ENCODE results near the gene BRME1. TPM values are rescaled to one million over a fixed set of nuclear protein-coding genes. Genes with fewer than 3 reads are reported as not detected.
"Not testable (repeated sequence)": the region's sequence is repeated elsewhere in the genome, so short reads cannot be mapped to it uniquely, and the experiment has no call there.

BRME1 gene
- polyA plus RNA-seq, 1 donor (not counting 4 experiments of a cell fraction or from before 2014, with no cell fraction given) = 0.22 TPM

DNA sequence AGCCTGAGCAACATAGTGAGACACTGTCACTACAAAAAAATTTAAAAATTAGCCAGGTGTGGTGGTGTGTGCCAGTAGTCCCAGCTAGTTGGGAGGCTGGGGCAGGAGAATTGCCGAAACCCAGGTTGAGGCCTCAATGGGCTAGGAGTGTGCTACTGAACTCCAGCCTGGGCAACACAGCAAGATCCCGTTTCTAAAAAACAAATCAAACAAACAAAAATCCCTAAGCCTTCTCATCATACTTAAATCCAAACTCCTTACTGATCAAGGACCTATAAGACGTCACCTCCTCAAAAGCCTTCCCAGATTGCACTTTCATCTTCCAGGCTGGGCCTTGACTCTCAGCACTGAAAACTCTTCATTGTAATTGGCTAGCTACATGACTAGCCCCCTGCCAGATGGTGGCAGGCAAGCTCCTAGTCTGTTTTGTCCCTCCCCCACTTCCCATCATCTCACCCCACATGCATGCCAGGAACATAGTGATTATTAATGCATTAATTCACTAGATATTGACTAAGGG is 46.5 kb downstream of the BRME1 start:
- Histone ChIP-seq H3K9me3 (ENCODE audit: control insufficient read depth, low read depth, low read length) (no peaks in the 10 kb centered on the region), H3K27me3 (ENCODE audit: control insufficient read depth, extremely low read depth, insufficient read depth, low read length) (peaks cover 5% of the 10 kb centered on the region), H3K9me1 (ENCODE audit: control insufficient read depth, extremely low read depth, insufficient read depth, low read length) (no peaks in the 10 kb centered on the region), H3K27ac (ENCODE audit: control insufficient read depth, insufficient read depth, low read length) (peak overlapping the region; percentile 71), H4K20me1 (ENCODE audit: control insufficient read depth, extremely low read depth, insufficient read depth, low read length) (no peaks in the 10 kb centered on the region), H3K4me1 (ENCODE audit: control insufficient read depth, extremely low read depth, insufficient read depth, low read length) (peaks cover 18% of the 10 kb centered on the region), H3K36me3 (ENCODE audit: control insufficient read depth in 2 of 2, extremely low read depth in 1 of 2, insufficient read depth in 2 of 2, low read length in 2 of 2) (no peaks in the 10 kb centered on the region), H2AFZ (ENCODE audit: control insufficient read depth, low read length) (no peak overlapping the region), H3K79me2 (ENCODE audit: control insufficient read depth, insufficient read depth, low read length) (no peaks in the 10 kb centered on the region), H3K9ac (ENCODE audit: control insufficient read depth, extremely low read depth, insufficient read depth, low read length) (no peak overlapping the region), H3K4me2 (ENCODE audit: control insufficient read depth, extremely low read depth, insufficient read depth, low read depth, low read length) (no peak overlapping the region), H3K4me3 (ENCODE audit: control insufficient read depth in 2 of 3, extremely low read depth in 1 of 3, insufficient read depth in 2 of 3, low read depth in 1 of 3, low read length in 3 of 3) (no peak overlapping the region)
- DNase-seq (ENCODE audit: low read depth, low spot score) (no peak), FAIRE-seq (no peak)
- TF ChIP-seq EZH2 (IDR thresholded peaks at IDR 0.05; ENCODE audit: low read length) = no peak
- TF ChIP-seq, protein P1, sequence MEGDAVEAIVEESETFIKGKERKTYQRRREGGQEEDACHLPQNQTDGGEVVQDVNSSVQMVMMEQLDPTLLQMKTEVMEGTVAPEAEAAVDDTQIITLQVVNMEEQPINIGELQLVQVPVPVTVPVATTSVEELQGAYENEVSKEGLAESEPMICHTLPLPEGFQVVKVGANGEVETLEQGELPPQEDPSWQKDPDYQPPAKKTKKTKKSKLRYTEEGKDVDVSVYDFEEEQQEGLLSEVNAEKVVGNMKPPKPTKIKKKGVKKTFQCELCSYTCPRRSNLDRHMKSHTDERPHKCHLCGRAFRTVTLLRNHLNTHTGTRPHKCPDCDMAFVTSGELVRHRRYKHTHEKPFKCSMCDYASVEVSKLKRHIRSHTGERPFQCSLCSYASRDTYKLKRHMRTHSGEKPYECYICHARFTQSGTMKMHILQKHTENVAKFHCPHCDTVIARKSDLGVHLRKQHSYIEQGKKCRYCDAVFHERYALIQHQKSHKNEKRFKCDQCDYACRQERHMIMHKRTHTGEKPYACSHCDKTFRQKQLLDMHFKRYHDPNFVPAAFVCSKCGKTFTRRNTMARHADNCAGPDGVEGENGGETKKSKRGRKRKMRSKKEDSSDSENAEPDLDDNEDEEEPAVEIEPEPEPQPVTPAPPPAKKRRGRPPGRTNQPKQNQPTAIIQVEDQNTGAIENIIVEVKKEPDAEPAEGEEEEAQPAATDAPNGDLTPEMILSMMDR (optimal IDR thresholded peaks at IDR 0.05 in 1 of 3, IDR thresholded peaks at IDR 0.05 in 1 of 3, conservative IDR thresholded peaks at IDR 0.05 in 1 of 3; ENCODE audit: extremely low read depth in 1 of 3, insufficient read depth in 2 of 3, low read length in 3 of 3) = peak in 1 of 3 experiments; percentile 36
- dilution Hi-C loops (cut with MboI; ENCODE audit: extremely low pct_ligation_motif_present, low sequenced_read_pairs) = no loop called here

DNA sequence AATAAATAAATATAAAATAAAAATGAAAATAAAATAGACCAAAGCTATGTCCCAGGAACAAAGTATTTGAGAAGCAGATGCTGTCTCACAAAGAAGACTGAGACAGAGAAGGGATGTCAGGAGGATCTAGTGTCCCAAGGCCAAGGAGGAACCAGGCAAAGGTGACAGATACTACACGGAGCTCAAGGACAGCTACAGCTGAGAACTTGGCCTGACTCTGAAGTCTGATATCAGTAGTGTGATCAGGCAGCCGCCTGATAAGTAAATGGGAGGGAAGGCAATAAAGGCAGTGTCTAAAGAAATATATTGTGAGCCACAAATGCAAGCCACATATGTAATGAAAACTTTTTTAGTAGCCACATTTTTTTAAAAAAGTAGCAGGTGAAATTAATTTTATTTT is 49.4 kb downstream of the BRME1 start:
- no peaks in the 10 kb centered on the region for H3K79me2 ChIP-seq (ENCODE audit: control insufficient read depth, insufficient read depth, low read length)
- H3K4me1 ChIP-seq (ENCODE audit: control insufficient read depth, extremely low read depth, insufficient read depth, low read length) = peaks cover 25% of the 10 kb centered on the region
- peak overlapping the region; percentile 13 for H3K9ac ChIP-seq (ENCODE audit: control insufficient read depth, extremely low read depth, insufficient read depth, low read length)
- no peak overlapping the region for H3K4me3 ChIP-seq (ENCODE audit: control insufficient read depth in 2 of 3, extremely low read depth in 1 of 3, insufficient read depth in 2 of 3, low read depth in 1 of 3, low read length in 3 of 3)
- no peaks in the 10 kb centered on the region for H3K9me3 ChIP-seq (ENCODE audit: control insufficient read depth, low read depth, low read length)
- H4K20me1 ChIP-seq (ENCODE audit: control insufficient read depth, extremely low read depth, insufficient read depth, low read length) = no peaks in the 10 kb centered on the region
- H3K4me2 ChIP-seq (ENCODE audit: control insufficient read depth, extremely low read depth, insufficient read depth, low read depth, low read length) = no peak overlapping the region
- peak overlapping the region; percentile 8 for H2AFZ ChIP-seq (ENCODE audit: control insufficient read depth, low read length)
- peak overlapping the region; percentile 40 for H3K27ac ChIP-seq (ENCODE audit: control insufficient read depth, insufficient read depth, low read length)
- H3K36me3 ChIP-seq (ENCODE audit: control insufficient read depth in 2 of 2, extremely low read depth in 1 of 2, insufficient read depth in 2 of 2, low read length in 2 of 2) = no peaks in the 10 kb centered on the region
- DNase-seq (ENCODE audit: low read depth, low spot score) = no peak
- FAIRE-seq = no peak
- dilution Hi-C loops (cut with MboI; ENCODE audit: extremely low pct_ligation_motif_present, low sequenced_read_pairs) = no loop called here
- no peaks in the 10 kb centered on the region for H3K27me3 ChIP-seq (ENCODE audit: control insufficient read depth, extremely low read depth, insufficient read depth, low read length)
- no peak for TF ChIP-seq EZH2 (IDR thresholded peaks at IDR 0.05; ENCODE audit: low read length)
- TF ChIP-seq, protein P1 (optimal IDR thresholded peaks at IDR 0.05 in 1 of 3, IDR thresholded peaks at IDR 0.05 in 1 of 3, conservative IDR thresholded peaks at IDR 0.05 in 1 of 3; ENCODE audit: extremely low read depth in 1 of 3, insufficient read depth in 2 of 3, low read length in 3 of 3) = no peak
- H3K9me1 ChIP-seq (ENCODE audit: control insufficient read depth, extremely low read depth, insufficient read depth, low read length) = no peaks in the 10 kb centered on the region

DNA sequence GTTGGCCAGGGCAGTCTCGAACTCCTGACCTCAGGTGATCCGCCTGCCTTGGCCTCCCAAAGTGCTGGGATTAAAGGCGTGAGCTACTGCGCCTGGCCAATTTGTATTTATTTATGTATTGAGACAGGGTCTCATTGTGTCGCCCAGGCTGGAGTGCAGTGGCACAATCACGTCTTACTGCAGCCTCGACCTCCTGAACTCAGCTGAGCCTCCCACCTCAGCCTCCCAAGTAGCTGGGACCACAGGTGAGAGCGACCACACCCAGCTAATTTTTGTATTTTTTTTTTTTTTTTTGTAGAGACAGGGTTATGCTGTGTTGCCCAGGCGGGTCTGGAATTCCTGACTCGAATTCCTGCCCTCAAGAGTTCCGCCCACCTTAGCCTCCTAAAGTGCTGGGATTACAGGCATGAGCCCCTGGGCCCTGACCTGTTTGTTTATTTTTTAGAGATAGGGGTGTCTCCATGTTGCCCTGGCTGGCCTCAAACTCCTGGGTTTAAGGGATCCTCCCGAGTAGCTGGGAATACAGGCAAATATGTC is 53.7 kb downstream of the BRME1 start:
- Histone ChIP-seq H3K4me2 (ENCODE audit: control insufficient read depth, extremely low read depth, insufficient read depth, low read depth, low read length) (peak overlapping the region; percentile 32), H3K4me1 (ENCODE audit: control insufficient read depth, extremely low read depth, insufficient read depth, low read length) (peaks cover 33% of the 10 kb centered on the region), H3K27ac (ENCODE audit: control insufficient read depth, insufficient read depth, low read length) (peak overlapping the region; percentile 99), H3K9ac (ENCODE audit: control insufficient read depth, extremely low read depth, insufficient read depth, low read length) (peak overlapping the region; percentile 54)
- FAIRE-seq; H3K36me3 ChIP-seq (ENCODE audit: control insufficient read depth in 2 of 2, extremely low read depth in 1 of 2, insufficient read depth in 2 of 2, low read length in 2 of 2); dilution Hi-C loops (cut with MboI; ENCODE audit: extremely low pct_ligation_motif_present, low sequenced_read_pairs); H3K79me2 ChIP-seq (ENCODE audit: control insufficient read depth, insufficient read depth, low read length); H2AFZ ChIP-seq (ENCODE audit: control insufficient read depth, low read length); H3K9me3 ChIP-seq (ENCODE audit: control insufficient read depth, low read depth, low read length); H3K9me1 ChIP-seq (ENCODE audit: control insufficient read depth, extremely low read depth, insufficient read depth, low read length); H4K20me1 ChIP-seq (ENCODE audit: control insufficient read depth, extremely low read depth, insufficient read depth, low read length); H3K27me3 ChIP-seq (ENCODE audit: control insufficient read depth, extremely low read depth, insufficient read depth, low read length); H3K4me3 ChIP-seq (ENCODE audit: control insufficient read depth in 2 of 3, extremely low read depth in 1 of 3, insufficient read depth in 2 of 3, low read depth in 1 of 3, low read length in 3 of 3); DNase-seq (ENCODE audit: low read depth, low spot score): not testable (repeated sequence)

DNA sequence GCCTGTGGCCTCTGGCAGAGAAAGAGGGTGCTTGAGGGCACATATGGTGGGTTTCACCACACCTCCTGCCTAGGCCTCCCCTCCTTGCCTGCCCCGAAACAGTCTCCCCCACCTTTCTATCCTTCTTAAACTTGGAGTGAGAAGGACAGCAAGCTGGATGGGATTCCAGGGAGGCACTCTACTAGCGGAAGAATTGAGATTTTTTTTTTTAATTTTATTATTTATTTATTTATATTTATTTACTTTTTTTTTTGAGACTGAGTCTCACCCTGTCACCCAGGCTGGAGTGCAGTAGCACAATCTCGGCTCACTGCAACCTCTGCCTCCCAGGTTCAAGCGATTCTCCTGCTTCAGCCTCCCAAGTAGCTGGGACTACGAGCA is 54.2 kb downstream of the BRME1 start:
- H3K9me3 ChIP-seq (ENCODE audit: control insufficient read depth, low read depth, low read length); H3K27me3 ChIP-seq (ENCODE audit: control insufficient read depth, extremely low read depth, insufficient read depth, low read length); H3K36me3 ChIP-seq (ENCODE audit: control insufficient read depth in 2 of 2, extremely low read depth in 1 of 2, insufficient read depth in 2 of 2, low read length in 2 of 2); DNase-seq (ENCODE audit: low read depth, low spot score); H3K79me2 ChIP-seq (ENCODE audit: control insufficient read depth, insufficient read depth, low read length); FAIRE-seq; H2AFZ ChIP-seq (ENCODE audit: control insufficient read depth, low read length); H3K9me1 ChIP-seq (ENCODE audit: control insufficient read depth, extremely low read depth, insufficient read depth, low read length); H4K20me1 ChIP-seq (ENCODE audit: control insufficient read depth, extremely low read depth, insufficient read depth, low read length); H3K4me3 ChIP-seq (ENCODE audit: control insufficient read depth in 2 of 3, extremely low read depth in 1 of 3, insufficient read depth in 2 of 3, low read depth in 1 of 3, low read length in 3 of 3); dilution Hi-C loops (cut with MboI; ENCODE audit: extremely low pct_ligation_motif_present, low sequenced_read_pairs): not testable (repeated sequence)
- H3K27ac ChIP-seq (ENCODE audit: control insufficient read depth, insufficient read depth, low read length) = peak overlapping the region; percentile 99
- H3K4me2 ChIP-seq (ENCODE audit: control insufficient read depth, extremely low read depth, insufficient read depth, low read depth, low read length) = peak overlapping the region; percentile 87
- peak overlapping the region; percentile 95 for H3K9ac ChIP-seq (ENCODE audit: control insufficient read depth, extremely low read depth, insufficient read depth, low read length)
- peaks cover 38% of the 10 kb centered on the region for H3K4me1 ChIP-seq (ENCODE audit: control insufficient read depth, extremely low read depth, insufficient read depth, low read length)
